HEK293 (cell line): ENCODE data around the gene TPSD1.

Experiments
- GLIS2 ChIP-seq: fragments of 450-650 bp; formaldehyde crosslinking; IDR thresholded peaks from 2 replicates; pipeline ENCODE4 v1.5.1; 2016; ENCODE audit warnings: missing biosample characterization, missing genetic modification characterization
- ZNF114 ChIP-seq: fragments of 450-650 bp; formaldehyde crosslinking; IDR thresholded peaks from 2 replicates; pipeline ENCODE4 v1.5.0; 2017; ENCODE audit warnings: missing biosample characterization, missing genetic modification characterization
- ZNF223 ChIP-seq: fragments of 450-650 bp; formaldehyde crosslinking; IDR thresholded peaks from 2 replicates; pipeline ENCODE4 v1.5.1; 2016; ENCODE audit warnings: missing biosample characterization, missing genetic modification characterization
- ZNF274 ChIP-seq, 2 experiments: fragments of 200-500 bp in 1 of 2; fragments of 450-650 bp in 1 of 2; sonication (Bioruptor generic) in 1 of 2; formaldehyde crosslinking in 1 of 2; IDR thresholded peaks; 2 replicates each; pipeline versions ENCODE4 v1.5.1 to v1.6.1; 2014 to 2016; ENCODE audit warnings: borderline replicate concordance in 1 of 2, inconsistent platforms in 1 of 2, low read length in 1 of 2, missing biosample characterization in 1 of 2, missing genetic modification characterization in 1 of 2
- ZNF366 ChIP-seq: fragments of 450-650 bp; formaldehyde crosslinking; conservative IDR thresholded peaks from 2 replicates; pipeline ENCODE4 v1.5.1; 2016; ENCODE audit warnings: missing biosample characterization, missing genetic modification characterization
- TF ChIP-seq, protein P1 (sequence below): fragments of 450-650 bp; formaldehyde crosslinking; IDR thresholded peaks from 2 replicates; pipeline ENCODE4 v1.5.1; 2016; ENCODE audit warnings: missing biosample characterization, missing genetic modification characterization
- TF ChIP-seq, protein P2 (sequence below): fragments of 450-650 bp; formaldehyde crosslinking; IDR thresholded peaks from 2 replicates; pipeline ENCODE4 v1.5.1; 2017; ENCODE audit warnings: missing biosample characterization, missing genetic modification characterization
- TF ChIP-seq, protein P3 (sequence below): fragments of 450-650 bp; formaldehyde crosslinking; IDR thresholded peaks from 2 replicates; pipeline ENCODE4 v1.5.1; 2016; ENCODE audit warnings: missing biosample characterization, missing genetic modification characterization
- TF ChIP-seq, protein P4 (sequence below): IDR thresholded peaks from 2 replicates; pipeline ENCODE4 v1.6.1; 2011; ENCODE audit warnings: mild to moderate bottlenecking, low read depth, low read length, borderline replicate concordance

DNA sequence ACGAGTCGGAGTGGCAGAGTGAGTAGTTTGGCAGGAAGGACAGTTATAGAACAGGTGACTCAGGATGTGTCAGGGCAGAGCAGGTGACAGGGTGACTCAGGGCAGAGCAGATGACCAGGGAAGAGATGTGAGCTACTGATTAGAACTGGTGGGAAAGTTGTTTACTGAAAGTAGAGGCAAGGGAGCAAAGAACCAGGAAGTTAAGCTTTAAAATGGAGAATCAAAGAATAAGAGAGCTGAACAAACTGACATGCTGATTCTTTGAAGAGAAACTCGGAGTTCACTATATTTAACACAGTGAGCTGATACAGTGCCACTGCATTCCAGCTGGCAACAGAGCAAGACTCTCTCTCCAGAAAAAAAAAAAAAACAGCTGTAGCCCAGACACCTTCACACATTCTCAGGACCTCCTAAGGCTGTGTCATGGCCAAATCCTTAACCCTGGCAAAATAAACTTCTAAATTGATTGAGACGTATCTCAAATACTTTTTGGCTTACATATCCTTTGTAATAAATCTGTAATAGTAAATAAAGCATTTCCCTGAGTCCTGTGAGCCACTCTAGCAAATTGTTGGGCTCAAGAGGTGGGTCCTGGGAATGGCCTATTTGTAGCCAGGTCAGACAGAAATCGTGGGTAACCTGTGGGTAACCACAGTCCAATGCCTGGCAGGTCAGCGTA lies 41.3 kb downstream of the TPSD1 start:
- TF ChIP-seq ZNF366 (tag by site-specific recombination) (peak; percentile 38; the same call in 1 of the 2 replicates), ZNF274 (IDR thresholded peaks at IDR 0.05; ENCODE audit: low read length) (no peak), ZNF274 (tag by site-specific recombination; IDR thresholded peaks at IDR 0.05; ENCODE audit: borderline replicate concordance) (no peak), ZNF114 (tag by site-specific recombination) (no peak), ZNF223 (tag by site-specific recombination) (no peak), GLIS2 (tag by site-specific recombination) (no peak)
- TF ChIP-seq, protein P1, sequence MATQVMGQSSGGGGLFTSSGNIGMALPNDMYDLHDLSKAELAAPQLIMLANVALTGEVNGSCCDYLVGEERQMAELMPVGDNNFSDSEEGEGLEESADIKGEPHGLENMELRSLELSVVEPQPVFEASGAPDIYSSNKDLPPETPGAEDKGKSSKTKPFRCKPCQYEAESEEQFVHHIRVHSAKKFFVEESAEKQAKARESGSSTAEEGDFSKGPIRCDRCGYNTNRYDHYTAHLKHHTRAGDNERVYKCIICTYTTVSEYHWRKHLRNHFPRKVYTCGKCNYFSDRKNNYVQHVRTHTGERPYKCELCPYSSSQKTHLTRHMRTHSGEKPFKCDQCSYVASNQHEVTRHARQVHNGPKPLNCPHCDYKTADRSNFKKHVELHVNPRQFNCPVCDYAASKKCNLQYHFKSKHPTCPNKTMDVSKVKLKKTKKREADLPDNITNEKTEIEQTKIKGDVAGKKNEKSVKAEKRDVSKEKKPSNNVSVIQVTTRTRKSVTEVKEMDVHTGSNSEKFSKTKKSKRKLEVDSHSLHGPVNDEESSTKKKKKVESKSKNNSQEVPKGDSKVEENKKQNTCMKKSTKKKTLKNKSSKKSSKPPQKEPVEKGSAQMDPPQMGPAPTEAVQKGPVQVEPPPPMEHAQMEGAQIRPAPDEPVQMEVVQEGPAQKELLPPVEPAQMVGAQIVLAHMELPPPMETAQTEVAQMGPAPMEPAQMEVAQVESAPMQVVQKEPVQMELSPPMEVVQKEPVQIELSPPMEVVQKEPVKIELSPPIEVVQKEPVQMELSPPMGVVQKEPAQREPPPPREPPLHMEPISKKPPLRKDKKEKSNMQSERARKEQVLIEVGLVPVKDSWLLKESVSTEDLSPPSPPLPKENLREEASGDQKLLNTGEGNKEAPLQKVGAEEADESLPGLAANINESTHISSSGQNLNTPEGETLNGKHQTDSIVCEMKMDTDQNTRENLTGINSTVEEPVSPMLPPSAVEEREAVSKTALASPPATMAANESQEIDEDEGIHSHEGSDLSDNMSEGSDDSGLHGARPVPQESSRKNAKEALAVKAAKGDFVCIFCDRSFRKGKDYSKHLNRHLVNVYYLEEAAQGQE (tag by site-specific recombination): no peak
- TF ChIP-seq, protein P2, sequence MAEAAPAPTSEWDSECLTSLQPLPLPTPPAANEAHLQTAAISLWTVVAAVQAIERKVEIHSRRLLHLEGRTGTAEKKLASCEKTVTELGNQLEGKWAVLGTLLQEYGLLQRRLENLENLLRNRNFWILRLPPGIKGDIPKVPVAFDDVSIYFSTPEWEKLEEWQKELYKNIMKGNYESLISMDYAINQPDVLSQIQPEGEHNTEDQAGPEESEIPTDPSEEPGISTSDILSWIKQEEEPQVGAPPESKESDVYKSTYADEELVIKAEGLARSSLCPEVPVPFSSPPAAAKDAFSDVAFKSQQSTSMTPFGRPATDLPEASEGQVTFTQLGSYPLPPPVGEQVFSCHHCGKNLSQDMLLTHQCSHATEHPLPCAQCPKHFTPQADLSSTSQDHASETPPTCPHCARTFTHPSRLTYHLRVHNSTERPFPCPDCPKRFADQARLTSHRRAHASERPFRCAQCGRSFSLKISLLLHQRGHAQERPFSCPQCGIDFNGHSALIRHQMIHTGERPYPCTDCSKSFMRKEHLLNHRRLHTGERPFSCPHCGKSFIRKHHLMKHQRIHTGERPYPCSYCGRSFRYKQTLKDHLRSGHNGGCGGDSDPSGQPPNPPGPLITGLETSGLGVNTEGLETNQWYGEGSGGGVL: no peak
- TF ChIP-seq, protein P3, sequence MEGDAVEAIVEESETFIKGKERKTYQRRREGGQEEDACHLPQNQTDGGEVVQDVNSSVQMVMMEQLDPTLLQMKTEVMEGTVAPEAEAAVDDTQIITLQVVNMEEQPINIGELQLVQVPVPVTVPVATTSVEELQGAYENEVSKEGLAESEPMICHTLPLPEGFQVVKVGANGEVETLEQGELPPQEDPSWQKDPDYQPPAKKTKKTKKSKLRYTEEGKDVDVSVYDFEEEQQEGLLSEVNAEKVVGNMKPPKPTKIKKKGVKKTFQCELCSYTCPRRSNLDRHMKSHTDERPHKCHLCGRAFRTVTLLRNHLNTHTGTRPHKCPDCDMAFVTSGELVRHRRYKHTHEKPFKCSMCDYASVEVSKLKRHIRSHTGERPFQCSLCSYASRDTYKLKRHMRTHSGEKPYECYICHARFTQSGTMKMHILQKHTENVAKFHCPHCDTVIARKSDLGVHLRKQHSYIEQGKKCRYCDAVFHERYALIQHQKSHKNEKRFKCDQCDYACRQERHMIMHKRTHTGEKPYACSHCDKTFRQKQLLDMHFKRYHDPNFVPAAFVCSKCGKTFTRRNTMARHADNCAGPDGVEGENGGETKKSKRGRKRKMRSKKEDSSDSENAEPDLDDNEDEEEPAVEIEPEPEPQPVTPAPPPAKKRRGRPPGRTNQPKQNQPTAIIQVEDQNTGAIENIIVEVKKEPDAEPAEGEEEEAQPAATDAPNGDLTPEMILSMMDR (tag by site-specific recombination): no peak
- TF ChIP-seq, protein P4, sequence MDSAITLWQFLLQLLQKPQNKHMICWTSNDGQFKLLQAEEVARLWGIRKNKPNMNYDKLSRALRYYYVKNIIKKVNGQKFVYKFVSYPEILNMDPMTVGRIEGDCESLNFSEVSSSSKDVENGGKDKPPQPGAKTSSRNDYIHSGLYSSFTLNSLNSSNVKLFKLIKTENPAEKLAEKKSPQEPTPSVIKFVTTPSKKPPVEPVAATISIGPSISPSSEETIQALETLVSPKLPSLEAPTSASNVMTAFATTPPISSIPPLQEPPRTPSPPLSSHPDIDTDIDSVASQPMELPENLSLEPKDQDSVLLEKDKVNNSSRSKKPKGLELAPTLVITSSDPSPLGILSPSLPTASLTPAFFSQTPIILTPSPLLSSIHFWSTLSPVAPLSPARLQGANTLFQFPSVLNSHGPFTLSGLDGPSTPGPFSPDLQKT: no peak
